ENCODE measurements around the gene CAMK2N2. TPM values are rescaled to one million over a fixed set of nuclear protein-coding genes. Genes with fewer than 3 reads are reported as not detected.
A peak's percentile ranks its signal among the peaks of the same experiment; 100 is the strongest.

The CAMK2N2 gene
- total RNA-seq, 2 experiments from 2014 or later = not detected

DNA sequence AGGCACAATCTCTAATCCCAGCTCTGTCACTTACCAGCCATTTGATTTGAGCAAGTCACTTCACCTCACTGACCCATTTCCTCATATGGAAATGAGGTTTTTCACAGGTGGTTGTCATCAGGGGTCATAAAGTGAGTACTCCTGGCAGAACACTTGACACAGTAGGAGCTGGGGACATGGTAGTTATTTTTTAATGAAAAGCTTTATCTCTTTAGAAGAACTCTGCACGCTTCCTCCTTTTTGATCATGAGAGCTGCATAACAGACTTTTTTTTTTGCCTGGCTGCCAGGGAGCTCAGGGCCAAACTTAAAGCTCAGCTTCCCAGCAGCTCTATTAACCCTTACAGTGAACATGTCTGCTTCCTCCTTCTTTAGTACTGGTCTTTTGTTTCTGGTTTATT lies 23.5 kb downstream of the CAMK2N2 start:
- peaks cover 3% of the 10 kb centered on the region for H3K27me3 Mint-ChIP-seq
- DNase-seq = no peak
- no peak overlapping the region for H3K4me3 Mint-ChIP-seq
- H3K4me1 Mint-ChIP-seq = peaks cover 5% of the 10 kb centered on the region
- peaks cover 7% of the 10 kb centered on the region for H3K36me3 Mint-ChIP-seq
- H3K9me3 Mint-ChIP-seq = no peaks in the 10 kb centered on the region
- H3K27ac Mint-ChIP-seq = no peak overlapping the region

DNA sequence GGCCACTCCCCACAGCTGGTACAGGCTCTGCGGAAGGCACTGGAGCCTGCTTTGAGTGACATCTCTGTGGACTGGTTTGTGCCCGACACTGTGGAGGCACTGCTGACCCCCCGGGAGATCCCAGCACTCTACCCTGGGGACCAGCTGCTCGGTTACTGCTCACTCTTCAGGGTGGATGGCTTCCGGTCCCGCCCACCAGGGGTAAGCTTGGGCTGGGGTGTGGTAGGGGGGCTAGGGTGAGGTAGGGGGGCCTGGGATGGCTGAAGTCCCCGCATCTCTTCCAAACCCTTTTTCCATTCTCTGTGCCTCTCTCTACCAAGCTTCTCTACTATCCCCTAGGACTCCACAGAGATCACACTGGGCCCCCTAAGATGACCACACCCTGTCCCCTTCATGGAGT lies 24.1 kb downstream of the CAMK2N2 start:
- H3K4me3 Mint-ChIP-seq = no peak overlapping the region
- peaks cover 2% of the 10 kb centered on the region for H3K36me3 Mint-ChIP-seq
- peaks cover 2% of the 10 kb centered on the region for H3K4me1 Mint-ChIP-seq
- H3K27ac Mint-ChIP-seq = no peak overlapping the region
- H3K9me3 Mint-ChIP-seq = no peaks in the 10 kb centered on the region
- H3K27me3 Mint-ChIP-seq = peaks cover 9% of the 10 kb centered on the region
- DNase-seq = no peak

DNA sequence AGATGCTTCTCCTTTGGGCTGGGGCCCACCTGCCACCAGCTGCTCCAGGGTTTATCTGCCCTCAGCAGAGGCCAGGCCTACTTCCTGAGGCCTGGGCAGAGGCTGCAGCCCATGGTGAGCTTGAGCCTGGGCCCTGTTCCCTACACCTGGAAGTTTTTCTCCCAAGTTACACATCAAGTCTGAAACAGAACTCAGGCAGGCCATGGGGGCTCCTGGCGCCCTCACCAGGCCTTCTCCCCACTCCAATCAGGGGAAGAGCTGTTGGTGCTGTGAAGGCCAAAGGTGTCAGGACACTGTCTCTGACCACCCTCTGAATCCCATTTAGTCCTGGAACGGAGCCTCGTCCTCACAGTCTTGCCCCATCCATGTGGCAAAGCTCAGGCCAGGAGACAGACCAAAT lies 24.7 kb downstream of the CAMK2N2 start:
- no peaks in the 10 kb centered on the region for H3K9me3 Mint-ChIP-seq
- no peaks in the 10 kb centered on the region for H3K36me3 Mint-ChIP-seq
- peaks cover 1% of the 10 kb centered on the region for H3K4me1 Mint-ChIP-seq
- H3K4me3 Mint-ChIP-seq = no peak overlapping the region
- H3K27ac Mint-ChIP-seq = no peak overlapping the region
- DNase-seq = no peak
- peaks cover 15% of the 10 kb centered on the region for H3K27me3 Mint-ChIP-seq

DNA sequence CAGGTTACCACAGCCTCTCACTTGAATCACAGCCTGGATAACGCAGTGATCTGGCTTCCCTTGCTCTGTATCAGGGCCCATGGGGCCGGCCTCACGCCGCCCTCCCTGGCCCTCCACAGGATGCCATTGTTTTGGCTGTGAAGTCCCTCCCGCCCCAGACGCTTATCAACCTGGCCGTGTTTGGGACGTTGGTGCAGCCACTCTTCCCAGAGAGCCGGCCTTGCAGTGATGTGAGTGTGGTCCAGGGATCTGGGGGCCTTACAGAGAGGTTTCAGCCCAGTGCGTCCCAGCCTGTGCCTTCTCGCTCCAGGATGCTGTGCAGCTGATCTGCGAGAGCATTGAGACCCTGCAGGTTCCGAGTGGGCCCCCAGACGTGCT lies 25.3 kb downstream of the CAMK2N2 start:
- DNase-seq = no peak
- H3K27me3 Mint-ChIP-seq = peaks cover 21% of the 10 kb centered on the region
- H3K4me3 Mint-ChIP-seq = no peak overlapping the region
- H3K4me1 Mint-ChIP-seq = peaks cover 1% of the 10 kb centered on the region
- H3K36me3 Mint-ChIP-seq = no peaks in the 10 kb centered on the region
- H3K27ac Mint-ChIP-seq = no peak overlapping the region
- no peaks in the 10 kb centered on the region for H3K9me3 Mint-ChIP-seq

DNA sequence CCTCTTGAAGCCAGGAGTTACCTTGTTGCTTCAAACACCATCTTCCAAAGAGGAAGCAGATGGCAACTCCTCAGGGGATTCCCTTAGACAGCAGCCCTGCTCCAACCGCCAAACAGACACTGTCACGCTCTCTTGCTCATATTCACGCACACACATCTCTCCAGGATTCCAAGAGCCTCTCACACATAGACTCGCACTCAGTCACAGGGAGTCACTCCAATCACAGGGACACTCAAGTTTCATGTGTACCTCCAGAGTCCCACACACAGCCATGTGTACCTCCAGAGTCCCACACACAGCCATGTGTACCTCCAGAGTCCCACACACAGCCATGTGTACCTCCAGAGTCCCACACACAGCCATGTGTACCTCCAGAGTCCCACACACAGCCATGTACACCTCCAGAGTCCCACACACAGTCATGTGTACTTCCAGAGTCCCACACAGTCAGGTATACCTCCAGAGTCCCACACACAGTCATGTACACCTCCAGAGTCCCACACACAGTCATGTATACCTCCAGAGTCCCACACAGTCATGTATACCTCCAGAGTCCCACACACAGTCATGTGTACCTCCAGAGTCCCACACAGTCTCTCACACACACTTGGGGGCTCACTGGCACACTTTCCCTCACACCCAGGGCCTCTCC lies 25.8 kb downstream of the CAMK2N2 start:
- H3K27me3 Mint-ChIP-seq = peaks cover 25% of the 10 kb centered on the region
- H3K27ac Mint-ChIP-seq = no peak overlapping the region
- H3K4me3 Mint-ChIP-seq = no peak overlapping the region
- no peak for DNase-seq
- peaks cover 3% of the 10 kb centered on the region for H3K4me1 Mint-ChIP-seq
- no peaks in the 10 kb centered on the region for H3K9me3 Mint-ChIP-seq
- H3K36me3 Mint-ChIP-seq = no peaks in the 10 kb centered on the region

DNA sequence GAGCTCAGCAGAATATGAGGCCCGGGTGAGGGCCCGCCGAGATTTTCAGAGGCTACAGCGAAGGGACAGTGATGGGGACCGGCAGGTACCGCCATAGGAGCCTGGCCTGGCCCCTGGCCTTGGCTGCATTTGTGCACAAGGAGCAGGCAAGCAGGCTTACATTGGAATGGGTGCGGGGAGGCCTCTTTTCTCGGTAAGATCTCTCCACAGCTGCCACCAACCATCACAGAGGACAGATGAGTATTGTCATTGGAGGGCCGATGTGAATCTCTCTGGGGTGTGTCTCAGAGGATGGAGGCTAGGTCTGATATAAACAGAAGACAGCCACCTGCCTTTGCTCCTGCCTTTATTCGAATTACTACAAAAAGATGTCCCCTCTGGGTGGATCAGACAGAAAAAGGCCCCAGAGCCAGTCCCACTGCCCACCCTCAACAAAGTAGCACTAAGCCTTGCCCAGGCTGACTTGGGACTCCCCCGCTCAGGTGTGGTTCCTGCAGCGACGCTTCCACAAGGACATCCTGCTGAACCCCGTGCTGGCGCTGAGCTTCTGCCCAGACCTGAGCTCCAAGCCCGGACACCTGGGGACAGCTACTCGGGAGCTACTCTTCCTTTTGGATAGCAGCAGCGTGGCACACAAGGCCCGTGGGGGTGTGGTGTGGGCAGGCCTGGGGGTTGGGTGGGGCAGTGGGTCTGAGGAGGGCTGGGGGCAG lies 26.5 kb downstream of the CAMK2N2 start:
- peaks cover 25% of the 10 kb centered on the region for H3K27me3 Mint-ChIP-seq
- H3K36me3 Mint-ChIP-seq = no peaks in the 10 kb centered on the region
- peaks cover 2% of the 10 kb centered on the region for H3K4me1 Mint-ChIP-seq
- DNase-seq = no peak
- no peak overlapping the region for H3K27ac Mint-ChIP-seq
- H3K4me3 Mint-ChIP-seq = no peak overlapping the region
- H3K9me3 Mint-ChIP-seq = no peaks in the 10 kb centered on the region

DNA sequence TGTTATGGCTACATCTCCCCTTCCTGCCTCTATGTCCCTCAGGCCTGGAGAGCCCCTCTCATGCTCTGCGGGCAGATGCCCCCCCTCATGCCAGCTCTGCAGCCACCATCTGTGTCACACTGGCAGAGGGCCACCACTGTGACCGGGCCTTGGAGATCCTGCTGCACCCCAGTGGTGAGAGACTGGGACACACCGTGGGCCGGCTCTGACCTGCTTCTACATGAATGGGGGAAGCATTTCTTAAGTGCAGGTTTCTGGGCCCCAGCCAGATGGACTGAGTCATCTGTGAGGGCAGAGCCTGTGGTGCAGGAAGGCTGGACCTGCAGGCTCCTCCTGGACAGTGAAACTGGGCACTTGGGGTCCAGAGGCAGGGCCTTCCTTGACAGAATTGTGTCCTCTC lies 27.1 kb downstream of the CAMK2N2 start:
- H3K4me1 Mint-ChIP-seq = peaks cover 2% of the 10 kb centered on the region
- H3K4me3 Mint-ChIP-seq = no peak overlapping the region
- DNase-seq = no peak
- H3K36me3 Mint-ChIP-seq = no peaks in the 10 kb centered on the region
- no peak overlapping the region for H3K27ac Mint-ChIP-seq
- H3K9me3 Mint-ChIP-seq = no peaks in the 10 kb centered on the region
- H3K27me3 Mint-ChIP-seq = peaks cover 28% of the 10 kb centered on the region

DNA sequence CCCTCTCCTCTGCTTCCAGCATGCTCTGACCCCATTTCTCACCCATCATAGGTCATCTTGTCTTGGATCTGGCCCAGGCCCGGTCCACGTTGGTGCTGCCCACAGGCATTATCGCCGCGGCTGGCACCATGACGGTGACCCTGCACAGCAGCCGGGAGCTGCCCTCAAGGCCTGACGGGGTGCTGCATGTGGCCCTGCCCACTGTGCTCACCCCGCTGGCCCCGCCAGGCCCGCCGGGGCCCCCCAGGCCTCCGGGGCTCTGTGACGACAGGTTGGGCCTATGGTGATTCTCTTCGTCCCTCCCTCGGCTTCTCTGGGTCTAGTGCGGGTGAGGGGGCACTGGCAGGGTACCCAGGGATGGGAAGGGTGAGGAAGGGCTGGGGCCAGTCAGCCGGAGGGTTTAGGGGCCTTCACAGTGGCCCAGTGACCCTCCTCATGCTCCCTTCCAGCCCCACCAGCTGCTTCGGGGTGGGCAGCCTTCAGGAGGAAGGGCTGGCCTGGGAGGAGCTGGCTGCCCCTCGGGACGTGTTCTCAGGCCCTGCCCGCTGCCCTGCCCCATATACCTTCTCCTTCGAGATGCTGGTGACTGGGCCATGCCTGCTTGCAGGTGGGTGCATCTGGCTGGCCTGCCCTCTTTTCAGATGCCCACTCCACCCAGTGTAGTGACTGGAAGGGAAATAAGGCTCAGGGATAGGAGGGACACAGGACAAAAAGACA lies 28.1 kb downstream of the CAMK2N2 start:
- Mint-ChIP-seq H3K4me1 (peaks cover 6% of the 10 kb centered on the region), H3K27me3 (peaks cover 38% of the 10 kb centered on the region), H3K36me3 (no peaks in the 10 kb centered on the region), H3K4me3 (no peak overlapping the region), H3K27ac (no peak overlapping the region), H3K9me3 (no peaks in the 10 kb centered on the region)
- DNase-seq = no peak

DNA sequence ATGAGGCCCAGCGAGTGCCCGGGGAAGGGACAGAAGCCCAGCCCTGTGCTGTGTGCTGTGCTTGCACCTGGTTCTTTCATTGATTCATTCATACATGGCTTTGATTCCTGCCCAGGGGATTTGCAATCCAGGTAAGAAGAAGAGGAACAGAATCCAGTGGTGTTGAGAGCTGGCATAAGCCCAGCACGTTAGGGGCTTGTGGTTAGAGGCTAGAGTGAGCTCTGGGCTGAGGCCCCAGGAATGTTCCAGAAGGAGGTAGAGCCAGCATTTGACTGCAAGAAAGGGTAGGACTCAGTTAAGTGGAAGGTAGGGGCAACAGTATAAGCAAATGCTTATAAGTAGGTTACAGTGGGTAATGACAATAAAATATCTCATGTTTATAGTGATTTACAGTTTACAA lies 29.7 kb downstream of the CAMK2N2 start:
- no peak overlapping the region for H3K27ac Mint-ChIP-seq
- peak overlapping the region; percentile 29 for H3K4me3 Mint-ChIP-seq
- no peaks in the 10 kb centered on the region for H3K36me3 Mint-ChIP-seq
- H3K4me1 Mint-ChIP-seq = peaks cover 6% of the 10 kb centered on the region
- H3K9me3 Mint-ChIP-seq = no peaks in the 10 kb centered on the region
- H3K27me3 Mint-ChIP-seq = peaks cover 49% of the 10 kb centered on the region
- DNase-seq = no peak

DNA sequence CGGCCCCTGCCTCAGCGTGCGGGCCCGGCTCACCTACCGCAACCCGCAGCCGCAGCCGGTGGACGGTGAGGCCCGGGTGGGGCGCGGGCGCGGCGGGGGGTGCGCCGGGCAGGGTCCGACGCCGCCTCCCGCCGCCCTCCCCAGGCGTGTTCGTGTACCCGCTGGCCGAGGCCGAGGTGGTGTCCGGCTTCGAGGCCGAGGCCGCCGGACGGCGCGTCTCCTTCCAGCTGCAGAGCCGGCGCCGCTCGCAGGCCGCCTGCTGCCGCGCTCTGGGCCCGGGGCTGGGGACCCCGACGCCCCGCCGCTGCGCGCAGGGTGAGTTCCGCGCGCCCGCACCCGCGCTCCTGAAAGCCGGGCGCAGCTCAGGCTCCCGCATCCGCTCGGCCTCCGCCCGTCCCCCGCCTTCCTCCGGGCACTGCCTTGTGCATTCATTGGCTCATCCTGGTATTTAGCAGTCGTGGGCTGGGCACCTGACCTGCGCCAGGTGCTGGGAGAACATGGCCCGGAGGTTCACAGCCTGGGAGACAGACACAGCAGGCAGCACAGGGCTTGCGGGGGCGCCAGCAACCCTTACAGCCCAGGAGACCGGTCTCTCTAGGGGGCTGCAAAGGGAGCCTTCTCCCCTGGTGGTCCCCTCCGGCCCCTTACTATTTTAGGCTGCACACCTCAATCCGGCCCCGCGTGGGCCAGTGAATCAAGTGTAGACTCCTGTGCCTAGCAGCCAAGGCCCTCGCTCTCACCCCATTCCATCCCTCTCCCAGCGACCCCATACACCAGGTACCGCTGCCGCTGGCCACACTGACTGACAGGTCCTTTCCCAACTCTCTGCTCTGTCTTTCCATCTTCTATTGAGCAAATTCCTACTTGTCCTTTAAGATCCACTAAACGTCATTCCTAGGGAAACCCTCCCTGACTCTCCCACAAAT lies 30.5 kb downstream of the CAMK2N2 start:
- Mint-ChIP-seq H3K4me3 (peak overlapping the region; percentile 29), H3K27me3 (peaks cover 57% of the 10 kb centered on the region), H3K9me3 (no peaks in the 10 kb centered on the region), H3K27ac (no peak overlapping the region), H3K36me3 (no peaks in the 10 kb centered on the region), H3K4me1 (peaks cover 6% of the 10 kb centered on the region)
- no peak for DNase-seq

DNA sequence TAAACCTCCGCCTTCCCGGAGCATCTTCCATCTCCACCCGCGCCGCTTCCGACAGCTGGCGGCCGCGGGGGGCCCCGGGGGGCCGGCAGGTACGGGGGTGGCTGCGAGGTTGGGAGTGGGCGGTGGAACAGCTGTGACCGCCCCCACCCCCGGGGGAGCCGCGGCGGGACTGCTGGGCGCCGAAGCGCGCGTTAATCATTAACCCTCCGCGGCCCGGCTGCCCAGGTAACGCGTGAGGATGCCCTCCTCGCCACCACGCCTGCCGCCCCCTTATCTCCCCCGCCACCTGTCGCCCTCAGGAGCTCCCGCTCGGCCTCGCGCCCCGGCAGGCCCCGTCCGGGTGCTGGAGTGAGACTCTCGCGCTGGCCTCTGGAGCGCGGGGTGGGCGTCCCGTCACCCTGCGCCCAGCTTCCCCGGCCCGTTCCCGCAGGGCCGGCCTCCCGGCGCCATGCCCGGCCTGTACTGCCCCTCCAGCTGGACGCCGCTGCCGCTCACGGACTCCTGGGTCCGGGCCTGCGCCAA lies 31.2 kb downstream of the CAMK2N2 start:
- Mint-ChIP-seq H3K4me3 (no peak overlapping the region), H3K9me3 (no peaks in the 10 kb centered on the region), H3K27me3 (peaks cover 61% of the 10 kb centered on the region), H3K27ac (no peak overlapping the region), H3K4me1 (peaks cover 6% of the 10 kb centered on the region), H3K36me3 (no peaks in the 10 kb centered on the region)
- peak; percentile 18 for DNase-seq

DNA sequence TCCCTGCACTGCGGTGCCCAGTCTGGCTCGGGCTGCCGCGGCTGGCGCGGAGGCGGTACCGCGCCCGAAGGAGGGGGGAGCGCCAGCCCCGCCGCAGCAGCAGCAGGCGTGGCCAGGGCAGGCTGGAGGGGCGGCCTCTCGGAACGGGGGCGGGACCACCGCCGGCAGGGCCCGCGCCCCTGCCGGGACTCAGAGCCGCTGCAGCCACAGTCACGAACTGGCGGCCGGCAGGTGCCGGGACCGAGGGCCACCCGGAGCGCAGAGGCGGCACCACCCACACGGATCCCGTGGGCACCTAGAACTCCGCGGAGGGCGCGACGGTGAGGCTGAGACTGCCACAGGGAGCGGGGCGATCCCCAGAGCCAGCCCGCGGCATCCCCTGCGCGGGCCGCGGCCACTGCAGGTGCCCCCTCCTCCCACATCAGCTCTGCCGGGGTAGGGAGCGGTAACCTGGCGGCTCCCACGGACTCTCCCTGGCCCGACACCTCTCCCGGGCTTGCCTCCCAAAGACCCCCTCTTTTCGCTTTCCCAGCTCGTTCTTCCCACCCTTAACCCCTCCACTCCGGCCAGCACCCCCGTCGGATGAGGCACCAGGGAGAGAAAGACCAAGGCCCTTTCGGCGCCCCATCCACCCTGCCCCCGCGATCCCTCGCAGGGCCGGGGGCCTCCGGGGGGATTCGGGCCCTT lies 31.8 kb downstream of the CAMK2N2 start, which contains the start of gene VWA5B2:
Gene VWA5B2, plus strand, starts transcription at position 192 of the 687 bp plus-strand sequence. CDS start 944 bp downstream, outside the sequence.
- Mint-ChIP-seq H3K27me3 (peaks cover 64% of the 10 kb centered on the region), H3K4me1 (peaks cover 6% of the 10 kb centered on the region), H3K27ac (no peak within 1 kb of the TSS), H3K9me3 (no peaks in the 10 kb centered on the region), H3K4me3 (peak within 1 kb of the TSS; percentile 62), H3K36me3 (no peaks in the 10 kb centered on the region)
- peak; percentile 87 for DNase-seq

DNA sequence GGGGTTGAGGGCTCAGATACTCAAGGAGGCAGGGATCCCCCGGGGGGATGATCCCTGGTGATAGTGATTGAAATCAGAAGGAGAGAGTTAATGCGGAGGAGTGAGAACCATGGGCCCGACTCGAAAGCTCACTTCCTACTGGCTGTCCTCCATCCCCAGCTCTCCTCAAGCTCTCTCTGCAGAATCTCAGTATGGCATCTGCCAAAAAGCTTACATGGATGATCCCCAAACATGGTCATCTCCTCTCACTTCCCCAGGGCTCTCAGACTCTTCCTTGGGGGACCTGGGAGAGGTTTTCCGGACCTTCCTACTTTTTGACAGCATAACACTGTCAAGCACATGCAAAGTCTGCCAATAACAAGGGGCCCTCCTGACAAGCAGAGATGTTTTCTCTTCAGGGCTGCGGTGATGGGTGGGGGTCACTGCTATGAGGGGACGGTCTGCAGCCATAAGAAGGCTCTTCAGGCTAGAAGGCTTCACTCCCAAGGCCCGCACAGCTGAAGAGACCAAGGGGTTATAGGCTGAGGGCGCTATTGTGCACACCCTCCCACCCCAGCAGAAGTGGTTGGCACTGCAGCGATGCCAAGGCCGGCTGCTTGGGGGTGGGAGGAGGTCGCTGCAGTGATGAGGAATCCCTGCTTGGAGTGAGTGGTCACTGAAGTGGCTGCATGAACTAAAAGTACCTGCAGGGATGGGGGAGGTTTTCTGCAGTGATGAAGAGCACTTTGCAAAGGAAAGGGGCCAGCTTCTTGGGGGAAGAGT lies 32.8 kb downstream of the CAMK2N2 start:
- Mint-ChIP-seq H3K4me3 (peak overlapping the region; percentile 62), H3K27ac (no peak overlapping the region), H3K36me3 (no peaks in the 10 kb centered on the region), H3K4me1 (peaks cover 6% of the 10 kb centered on the region), H3K27me3 (peaks cover 64% of the 10 kb centered on the region), H3K9me3 (no peaks in the 10 kb centered on the region)
- DNase-seq = no peak
